Muscle of leg (tissue), 11 donors: ENCODE measurements around the gene THSD4. TPM values are rescaled to one million over a fixed set of nuclear protein-coding genes. Genes with fewer than 3 reads are reported as not detected.
A peak's percentile ranks its signal among the peaks of the same experiment; 100 is the strongest.

Source experiments
- DNase-seq: peaks from one replicate; pipeline ENCODE4 v3.0.0; 2013
- H3K27ac ChIP-seq: one replicate; pipeline ENCODE4 v1.5.1; 2013; ENCODE audit warnings: mild to moderate bottlenecking, low read length, control low read depth
- H3K27me3 ChIP-seq: one replicate; pipeline ENCODE4 v1.6.1; 2013; ENCODE audit warnings: low read length; ENCODE audit not compliant: control insufficient read depth, insufficient read depth
- H3K36me3 ChIP-seq: one replicate; pipeline ENCODE4 v1.6.1; 2013; ENCODE audit warnings: low read length; ENCODE audit not compliant: control insufficient read depth, insufficient read depth
- H3K4me1 ChIP-seq: one replicate; pipeline ENCODE4 v1.6.1; 2013; ENCODE audit warnings: low read length; ENCODE audit not compliant: control insufficient read depth, insufficient read depth
- H3K4me3 ChIP-seq: one replicate; pipeline ENCODE4 v1.5.1; 2013; ENCODE audit warnings: low read length, control low read depth
- H3K9me3 ChIP-seq: replicated peaks from 2 replicates; pipeline ENCODE4 v1.6.1; 2013; ENCODE audit warnings: low read depth, low read length; ENCODE audit not compliant: control insufficient read depth
- WGBS: methylation state at CpG from one replicate; pipeline ENCODE4 v1.1.5; 2013; ENCODE audit warnings: missing lambda C conversion rate; ENCODE audit not compliant: insufficient coverage; 5-methylcytosine and 5-hydroxymethylcytosine counted together
- polyA plus RNA-seq, 8 donors: library from polyadenylated mRNA; unstranded; fragments of 120-200 nt; gene quantifications; one replicate each; pipeline versions ENCODE4 v1.2.1 to v1.2.3, GENCODE V29; 2013; ENCODE audit warnings: inconsistent platforms in 1 of 8, low replicate concordance in 1 of 8; ENCODE audit not compliant: insufficient read length in 8 of 8, insufficient read depth in 1 of 8
- total RNA-seq: library from RNA; stranded (reverse); fragments of 120-200 nt; gene quantifications from one replicate; pipeline ENCODE4 v1.2.4, GENCODE V29; 2013

Gene THSD4
- total and polyA plus RNA-seq, 9 donors, result 17.6 to 33.8 (median 25.5) TPM

GRCh38 chr15:71508081-71508682 lies 392.9 kb downstream of the THSD4 start:
- H3K27me3 ChIP-seq, result no peaks in the 10 kb centered on the region
- 100% methylated on average over 2 of the region's 4 CpGs for WGBS
- H3K4me3 ChIP-seq, result no peak overlapping the region
- no peaks in the 10 kb centered on the region for H3K9me3 ChIP-seq
- no peak overlapping the region for H3K27ac ChIP-seq
- no peaks in the 10 kb centered on the region for H3K36me3 ChIP-seq
- no peaks in the 10 kb centered on the region for H3K4me1 ChIP-seq
- DNase-seq, result no peak

- Histone ChIP-seq H3K27ac (no peak overlapping the region), H3K36me3 (no peaks in the 10 kb centered on the region), H3K27me3 (no peaks in the 10 kb centered on the region), H3K4me1 (no peaks in the 10 kb centered on the region), H3K9me3 (no peaks in the 10 kb centered on the region), H3K4me3 (no peak overlapping the region)
- no peak for DNase-seq
- WGBS, result no CpG with 5 or more reads among the region's 1 CpG
Observed at GRCh38 chr15:71509139-71509538, 393.9 kb downstream of the THSD4 start.

- no peak for DNase-seq
- no peaks in the 10 kb centered on the region for H3K36me3 ChIP-seq
- H3K4me3 ChIP-seq, result no peak overlapping the region
- 76% methylated on average over 6 of the region's 6 CpGs for WGBS
- H3K4me1 ChIP-seq, result no peaks in the 10 kb centered on the region
- no peaks in the 10 kb centered on the region for H3K9me3 ChIP-seq
- no peak overlapping the region for H3K27ac ChIP-seq
- no peaks in the 10 kb centered on the region for H3K27me3 ChIP-seq
Observed at GRCh38 chr15:71510763-71511162, 395.5 kb downstream of the THSD4 start.

GRCh38 chr15:71511796-71512681 lies 396.8 kb downstream of the THSD4 start:
- no peak for DNase-seq
- Histone ChIP-seq H3K4me1 (no peaks in the 10 kb centered on the region), H3K9me3 (no peaks in the 10 kb centered on the region), H3K27me3 (no peaks in the 10 kb centered on the region), H3K4me3 (no peak overlapping the region), H3K27ac (no peak overlapping the region), H3K36me3 (no peaks in the 10 kb centered on the region)
- WGBS, result no CpG with 5 or more reads among the region's 15 CpGs

GRCh38 chr15:71512682-71513006 lies 397.4 kb downstream of the THSD4 start:
- DNase-seq, result peak; percentile 32
- H3K9me3 ChIP-seq, result no peaks in the 10 kb centered on the region
- no peaks in the 10 kb centered on the region for H3K4me1 ChIP-seq
- 40% methylated on average over 1 of the region's 3 CpGs for WGBS
- no peak overlapping the region for H3K4me3 ChIP-seq
- no peaks in the 10 kb centered on the region for H3K27me3 ChIP-seq
- H3K36me3 ChIP-seq, result no peaks in the 10 kb centered on the region
- H3K27ac ChIP-seq, result peak overlapping the region; percentile 6

- Histone ChIP-seq H3K9me3 (no peaks in the 10 kb centered on the region), H3K27me3 (no peaks in the 10 kb centered on the region), H3K4me1 (no peaks in the 10 kb centered on the region), H3K4me3 (no peak overlapping the region), H3K36me3 (no peaks in the 10 kb centered on the region), H3K27ac (no peak overlapping the region)
- no peak for DNase-seq
- WGBS, result 48% methylated on average over 3 of the region's 10 CpGs
Observed at GRCh38 chr15:71515375-71516186, 400.3 kb downstream of the THSD4 start.

- Histone ChIP-seq H3K27ac (no peak overlapping the region), H3K4me3 (no peak overlapping the region), H3K27me3 (no peaks in the 10 kb centered on the region), H3K4me1 (no peaks in the 10 kb centered on the region), H3K36me3 (no peaks in the 10 kb centered on the region), H3K9me3 (no peaks in the 10 kb centered on the region)
- no peak for DNase-seq
Observed at GRCh38 chr15:71517751-71518150, 402.5 kb downstream of the THSD4 start.

GRCh38 chr15:71518661-71519060 lies 403.4 kb downstream of the THSD4 start:
- H3K27ac ChIP-seq, result no peak overlapping the region
- no peaks in the 10 kb centered on the region for H3K4me1 ChIP-seq
- no peak overlapping the region for H3K4me3 ChIP-seq
- WGBS, result no CpG with 5 or more reads among the region's 2 CpGs
- H3K27me3 ChIP-seq, result no peaks in the 10 kb centered on the region
- no peak for DNase-seq
- no peaks in the 10 kb centered on the region for H3K9me3 ChIP-seq
- no peaks in the 10 kb centered on the region for H3K36me3 ChIP-seq

- Histone ChIP-seq H3K9me3 (no peaks in the 10 kb centered on the region), H3K4me3 (no peak overlapping the region), H3K27ac (peak overlapping the region; percentile 63), H3K36me3 (no peaks in the 10 kb centered on the region), H3K27me3 (peaks cover 2% of the 10 kb centered on the region), H3K4me1 (no peaks in the 10 kb centered on the region)
- peak; percentile 90 for DNase-seq
- 0% methylated on average over 5 of the region's 10 CpGs for WGBS
Observed at GRCh38 chr15:71526060-71526820, 411.0 kb downstream of the THSD4 start.
